Chondrocyte (in vitro differentiated cells): Measurements from ENCODE around the gene P4HA1. TPM values are rescaled to one million over a fixed set of nuclear protein-coding genes. Genes with fewer than 3 reads are reported as not detected.

Source experiments
- DNase-seq: peaks from one replicate; pipeline ENCODE4 v3.0.0; 2021; ENCODE audit warnings: mixed read lengths, low spot score
- H3K27ac Mint-ChIP-seq: one replicate; pipeline ENCODE4 v1.8.0; 2021; ENCODE audit warnings: mild to moderate bottlenecking, moderate library complexity, mixed read lengths; ENCODE audit not compliant: unreplicated experiment
- H3K27me3 Mint-ChIP-seq: 2 replicates; pipeline ENCODE4 v1.8.0; 2021; ENCODE audit warnings: low read depth, mixed read lengths
- H3K36me3 Mint-ChIP-seq: 2 replicates; pipeline ENCODE4 v1.8.0; 2021; ENCODE audit warnings: low read depth, mixed read lengths
- H3K4me1 Mint-ChIP-seq: 2 replicates; pipeline ENCODE4 v1.8.0; 2021; ENCODE audit warnings: low read depth, mild to moderate bottlenecking, mixed read lengths
- H3K4me3 Mint-ChIP-seq: one replicate; pipeline ENCODE4 v1.8.0; 2021; ENCODE audit warnings: mild to moderate bottlenecking, moderate library complexity, mixed read lengths; ENCODE audit not compliant: unreplicated experiment
- H3K9me3 Mint-ChIP-seq: 2 replicates; pipeline ENCODE4 v1.8.0; 2021; ENCODE audit warnings: low read depth, mixed read lengths
- total RNA-seq: library from RNA; stranded (reverse); gene quantifications from 3 replicates; pipeline ENCODE4 v1.2.1, GENCODE V29; 2021
- TF ChIP-seq, protein P1 (sequence below): fragments of 200-600 bp; sonication (generic); IDR thresholded peaks from 2 replicates; pipeline ENCODE4 v1.5.0; 2021; ENCODE audit warnings: antibody characterized with exemption, mild to moderate bottlenecking, moderate library complexity

The P4HA1 gene
- total RNA-seq, 1 donor from 2014 or later, result 179 TPM

DNA sequence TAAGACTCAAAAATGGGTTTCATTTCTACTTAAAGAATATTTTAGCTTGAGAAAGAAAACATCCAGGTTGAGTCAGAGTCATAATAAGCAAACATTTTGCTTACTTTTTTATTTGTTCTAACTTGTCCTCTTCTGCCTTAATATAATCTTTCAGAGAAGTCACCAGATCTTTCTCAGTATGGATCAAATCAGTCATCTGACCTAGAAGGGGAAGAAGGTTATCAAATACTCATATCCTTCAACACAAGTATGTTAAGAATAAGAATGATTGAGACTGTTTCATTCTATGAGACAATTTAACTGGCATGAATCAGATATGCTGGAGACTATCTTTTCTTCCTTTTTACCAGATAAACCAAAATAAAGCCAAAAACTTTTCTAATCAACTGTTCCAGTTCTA, 23.0 kb downstream of the P4HA1 start:
- no peak for DNase-seq
- Mint-ChIP-seq H3K9me3 (no peaks in the 10 kb centered on the region), H3K4me1 (peaks cover 21% of the 10 kb centered on the region), H3K4me3 (no peak overlapping the region), H3K27me3 (no peaks in the 10 kb centered on the region), H3K36me3 (peaks cover 22% of the 10 kb centered on the region), H3K27ac (no peak overlapping the region)
- TF ChIP-seq, protein P1, sequence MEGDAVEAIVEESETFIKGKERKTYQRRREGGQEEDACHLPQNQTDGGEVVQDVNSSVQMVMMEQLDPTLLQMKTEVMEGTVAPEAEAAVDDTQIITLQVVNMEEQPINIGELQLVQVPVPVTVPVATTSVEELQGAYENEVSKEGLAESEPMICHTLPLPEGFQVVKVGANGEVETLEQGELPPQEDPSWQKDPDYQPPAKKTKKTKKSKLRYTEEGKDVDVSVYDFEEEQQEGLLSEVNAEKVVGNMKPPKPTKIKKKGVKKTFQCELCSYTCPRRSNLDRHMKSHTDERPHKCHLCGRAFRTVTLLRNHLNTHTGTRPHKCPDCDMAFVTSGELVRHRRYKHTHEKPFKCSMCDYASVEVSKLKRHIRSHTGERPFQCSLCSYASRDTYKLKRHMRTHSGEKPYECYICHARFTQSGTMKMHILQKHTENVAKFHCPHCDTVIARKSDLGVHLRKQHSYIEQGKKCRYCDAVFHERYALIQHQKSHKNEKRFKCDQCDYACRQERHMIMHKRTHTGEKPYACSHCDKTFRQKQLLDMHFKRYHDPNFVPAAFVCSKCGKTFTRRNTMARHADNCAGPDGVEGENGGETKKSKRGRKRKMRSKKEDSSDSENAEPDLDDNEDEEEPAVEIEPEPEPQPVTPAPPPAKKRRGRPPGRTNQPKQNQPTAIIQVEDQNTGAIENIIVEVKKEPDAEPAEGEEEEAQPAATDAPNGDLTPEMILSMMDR, result no peak

- Mint-ChIP-seq H3K9me3 (no peaks in the 10 kb centered on the region), H3K4me3 (no peak overlapping the region), H3K27me3 (no peaks in the 10 kb centered on the region), H3K4me1 (peaks cover 23% of the 10 kb centered on the region), H3K36me3 (peaks cover 16% of the 10 kb centered on the region), H3K27ac (no peak overlapping the region)
- no peak for DNase-seq
- TF ChIP-seq, protein P1, result no peak
Observed at GRCh38 chr10:73065441-73065840, 31.2 kb downstream of the P4HA1 start.

DNA sequence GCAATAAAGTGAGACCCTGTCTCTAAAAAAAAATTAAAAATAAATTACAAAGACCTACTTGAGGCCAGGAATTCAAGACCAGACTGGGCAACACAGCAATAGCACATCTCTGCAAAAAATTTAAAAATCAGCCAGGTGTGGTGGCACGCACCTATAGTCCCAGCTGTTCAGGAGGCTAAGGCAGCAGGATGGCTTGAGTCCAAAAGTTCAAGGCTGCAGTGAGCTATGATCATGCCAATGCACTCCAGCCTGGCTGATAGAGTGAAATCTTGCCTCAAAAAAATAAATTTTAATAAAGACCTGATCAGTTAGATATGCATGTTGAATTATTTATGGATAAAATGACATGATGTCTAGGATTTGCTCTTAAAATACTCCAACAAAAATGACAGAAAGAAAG, 34.9 kb downstream of the P4HA1 start:
- peaks cover 5% of the 10 kb centered on the region for H3K36me3 Mint-ChIP-seq
- no peak overlapping the region for H3K4me3 Mint-ChIP-seq
- TF ChIP-seq, protein P1, result no peak
- DNase-seq, result no peak
- H3K9me3 Mint-ChIP-seq, result no peaks in the 10 kb centered on the region
- peak overlapping the region; percentile 71 for H3K27ac Mint-ChIP-seq
- peaks cover 26% of the 10 kb centered on the region for H3K4me1 Mint-ChIP-seq
- no peaks in the 10 kb centered on the region for H3K27me3 Mint-ChIP-seq

DNA sequence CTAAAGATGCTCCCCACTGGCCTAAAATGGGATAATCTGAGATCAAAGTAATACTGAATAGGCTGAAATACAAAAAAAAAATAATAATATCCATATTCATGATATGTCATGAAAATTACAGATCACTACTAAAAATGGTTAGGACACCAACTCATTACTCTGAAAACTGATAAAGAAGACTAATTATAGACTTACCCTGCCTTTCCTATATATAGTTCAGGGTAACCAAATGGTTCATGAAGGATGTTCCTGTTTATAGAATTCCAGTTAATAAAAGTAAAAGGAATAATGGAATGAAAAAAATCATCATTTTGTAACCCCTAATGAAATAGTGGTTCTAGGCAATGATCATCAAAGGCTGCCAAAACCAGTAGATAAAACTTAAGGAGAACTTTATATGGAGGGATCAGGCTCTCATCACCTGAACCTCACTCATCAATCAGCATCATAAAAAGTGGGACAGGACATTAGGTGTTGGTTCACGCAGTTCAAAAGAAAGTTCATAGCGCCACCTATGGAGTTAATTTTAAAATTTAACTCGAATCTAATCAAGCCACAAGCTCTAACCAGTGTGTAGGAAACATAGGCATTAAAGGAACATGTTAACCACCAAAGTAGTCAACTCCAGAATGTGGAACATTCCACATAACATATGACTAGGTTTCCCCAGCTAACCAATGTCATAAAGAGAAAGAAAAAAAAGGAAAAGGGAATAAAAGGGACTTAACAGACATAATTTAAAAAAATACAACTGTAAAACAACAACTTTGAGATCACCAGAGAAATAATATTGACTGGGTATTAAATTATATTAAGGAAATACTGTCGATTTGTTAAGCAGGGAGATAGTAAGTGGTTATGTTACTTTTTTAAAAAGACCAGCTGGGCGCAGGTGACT, 35.7 kb downstream of the P4HA1 start:
- Mint-ChIP-seq H3K27ac (peak overlapping the region; percentile 69), H3K4me3 (no peak overlapping the region), H3K36me3 (peaks cover 4% of the 10 kb centered on the region), H3K9me3 (no peaks in the 10 kb centered on the region), H3K27me3 (no peaks in the 10 kb centered on the region), H3K4me1 (peaks cover 26% of the 10 kb centered on the region)
- no peak for DNase-seq
- TF ChIP-seq, protein P1, result peak; percentile 82

DNA sequence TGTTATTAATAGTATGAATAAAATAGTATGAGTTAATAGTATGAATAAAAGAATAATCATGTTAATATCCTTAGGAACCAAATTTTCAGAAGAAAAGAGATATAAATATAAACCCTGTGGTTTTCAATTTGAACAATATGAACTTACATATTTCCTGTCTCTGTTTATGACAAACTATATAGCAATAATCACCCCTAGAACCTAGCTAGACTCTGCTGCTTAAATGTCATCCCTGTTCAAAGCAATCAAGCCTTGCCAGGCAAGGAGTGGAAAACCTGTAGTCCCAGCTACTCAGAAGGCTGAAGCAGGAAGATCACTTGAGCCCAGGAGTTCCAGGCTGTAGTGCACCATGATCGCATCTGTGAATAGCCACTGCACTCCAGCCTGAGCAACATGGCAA, 36.5 kb downstream of the P4HA1 start:
- Mint-ChIP-seq H3K4me1 (peaks cover 22% of the 10 kb centered on the region), H3K27me3 (no peaks in the 10 kb centered on the region), H3K4me3 (no peak overlapping the region), H3K27ac (peak overlapping the region; percentile 47), H3K9me3 (no peaks in the 10 kb centered on the region), H3K36me3 (peaks cover 7% of the 10 kb centered on the region)
- TF ChIP-seq, protein P1, result no peak
- no peak for DNase-seq
